Vagina (tissue), 2 donors: ENCODE results near the gene NTM. TPM values are rescaled to one million over a fixed set of nuclear protein-coding genes. Genes with fewer than 3 reads are reported as not detected.

Source experiments
- DNase-seq, 2 donors: peaks; one replicate each; pipeline ENCODE4 v3.0.0-alpha.2; 2017; ENCODE audit errors: extremely low spot score in 2 of 2
- H3K27ac ChIP-seq: fragments of 200-600 bp; sonication (generic); one replicate; pipeline ENCODE4 v1.5.1; 2019
- H3K27me3 ChIP-seq: fragments of 200-600 bp; sonication (generic); one replicate; pipeline ENCODE4 v1.5.1; 2019
- H3K36me3 ChIP-seq, 2 donors: fragments of 200-600 bp; sonication (generic); one replicate each; pipeline ENCODE4 v1.5.1; 2017 to 2019
- H3K4me1 ChIP-seq: fragments of 200-600 bp; sonication (generic); one replicate; pipeline ENCODE4 v1.5.1; 2019
- H3K4me3 ChIP-seq, 2 donors: fragments of 200-600 bp; sonication (generic); 1 replicate in 1 of 2; 2 replicates in 1 of 2; pipeline ENCODE4 v1.5.1; 2016 to 2019
- H3K9me3 ChIP-seq: fragments of 200-600 bp; sonication (generic); one replicate; pipeline ENCODE4 v1.5.1; 2019
- POLR2A ChIP-seq, 2 donors: fragments of 450-650 bp; IDR thresholded peaks; one replicate each; pipeline ENCODE4 v1.6.1; 2017; ENCODE audit warnings: antibody characterized with exemption in 2 of 2, mild to moderate bottlenecking in 2 of 2, moderate library complexity in 2 of 2
- POLR2AphosphoS5 ChIP-seq, 2 donors: sonication (generic); formaldehyde crosslinking; IDR thresholded peaks; one replicate each; pipeline ENCODE4 v1.9.0; 2017; ENCODE audit warnings: antibody characterized with exemption in 2 of 2, mild to moderate bottlenecking in 2 of 2, low read depth in 1 of 2; ENCODE audit not compliant: insufficient read depth in 1 of 2
- intact Hi-C: fragments of 100-400 bp; cut with DNase I; formaldehyde crosslinking; loops from one replicate; pipeline ENCODE4 v1.15.1; 2023
- total RNA-seq: library from RNA; depleted of rRNA; stranded (reverse); fragments of >200 nt; gene quantifications from one replicate; pipeline ENCODE4 v1.2.3, GENCODE V29; 2016
- TF ChIP-seq, protein P1 (sequence below), 3 experiments: fragments of 450-650 bp in 2 of 3; fragments of 200-600 bp in 1 of 3; sonication (generic) in 1 of 3; IDR thresholded peaks; one replicate each; pipeline ENCODE4 v1.5.1; 2017 to 2019; ENCODE audit warnings: antibody characterized with exemption in 3 of 3, mild to moderate bottlenecking in 2 of 3, moderate library complexity in 2 of 3

NTM gene
- total RNA-seq, 1 donor from 2014 or later, result 4.2 TPM

DNA sequence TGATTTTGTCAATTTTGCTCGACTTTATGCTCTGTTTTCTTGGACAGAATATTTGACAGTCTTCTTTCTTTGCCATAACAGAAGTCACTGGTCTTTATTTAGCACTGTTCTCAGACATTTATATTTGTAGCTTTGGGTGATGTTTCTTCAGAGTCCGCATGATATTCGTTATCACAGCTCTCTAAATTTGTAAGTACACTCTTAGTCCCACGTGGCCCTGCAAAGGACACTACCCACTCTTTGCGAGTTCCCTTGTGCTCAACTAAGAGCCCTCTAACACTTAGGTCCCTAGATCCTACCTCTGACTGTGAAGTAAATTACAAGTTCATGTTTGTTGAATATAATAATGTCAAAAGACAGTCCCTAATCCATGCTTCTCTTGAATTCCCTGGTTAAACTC lies 651.9 kb downstream of the NTM start:
- no peaks in the 10 kb centered on the region for H3K36me3 ChIP-seq
- no peaks in the 10 kb centered on the region for H3K4me1 ChIP-seq
- H3K27me3 ChIP-seq, result no peaks in the 10 kb centered on the region
- no peak overlapping the region for H3K27ac ChIP-seq
- no peaks in the 10 kb centered on the region for H3K9me3 ChIP-seq
- DNase-seq, result no peak
- H3K4me3 ChIP-seq, result no peak overlapping the region
- intact Hi-C loops, result no loop called here
- no peak for TF ChIP-seq POLR2AphosphoS5 (IDR thresholded peaks at IDR 0.05; ENCODE audit: insufficient read depth in 1 of 2, low read depth in 1 of 2)
- TF ChIP-seq POLR2A (IDR thresholded peaks at IDR 0.05), result no peak
- TF ChIP-seq, protein P1, sequence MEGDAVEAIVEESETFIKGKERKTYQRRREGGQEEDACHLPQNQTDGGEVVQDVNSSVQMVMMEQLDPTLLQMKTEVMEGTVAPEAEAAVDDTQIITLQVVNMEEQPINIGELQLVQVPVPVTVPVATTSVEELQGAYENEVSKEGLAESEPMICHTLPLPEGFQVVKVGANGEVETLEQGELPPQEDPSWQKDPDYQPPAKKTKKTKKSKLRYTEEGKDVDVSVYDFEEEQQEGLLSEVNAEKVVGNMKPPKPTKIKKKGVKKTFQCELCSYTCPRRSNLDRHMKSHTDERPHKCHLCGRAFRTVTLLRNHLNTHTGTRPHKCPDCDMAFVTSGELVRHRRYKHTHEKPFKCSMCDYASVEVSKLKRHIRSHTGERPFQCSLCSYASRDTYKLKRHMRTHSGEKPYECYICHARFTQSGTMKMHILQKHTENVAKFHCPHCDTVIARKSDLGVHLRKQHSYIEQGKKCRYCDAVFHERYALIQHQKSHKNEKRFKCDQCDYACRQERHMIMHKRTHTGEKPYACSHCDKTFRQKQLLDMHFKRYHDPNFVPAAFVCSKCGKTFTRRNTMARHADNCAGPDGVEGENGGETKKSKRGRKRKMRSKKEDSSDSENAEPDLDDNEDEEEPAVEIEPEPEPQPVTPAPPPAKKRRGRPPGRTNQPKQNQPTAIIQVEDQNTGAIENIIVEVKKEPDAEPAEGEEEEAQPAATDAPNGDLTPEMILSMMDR (IDR thresholded peaks at IDR 0.05), result no peak

DNA sequence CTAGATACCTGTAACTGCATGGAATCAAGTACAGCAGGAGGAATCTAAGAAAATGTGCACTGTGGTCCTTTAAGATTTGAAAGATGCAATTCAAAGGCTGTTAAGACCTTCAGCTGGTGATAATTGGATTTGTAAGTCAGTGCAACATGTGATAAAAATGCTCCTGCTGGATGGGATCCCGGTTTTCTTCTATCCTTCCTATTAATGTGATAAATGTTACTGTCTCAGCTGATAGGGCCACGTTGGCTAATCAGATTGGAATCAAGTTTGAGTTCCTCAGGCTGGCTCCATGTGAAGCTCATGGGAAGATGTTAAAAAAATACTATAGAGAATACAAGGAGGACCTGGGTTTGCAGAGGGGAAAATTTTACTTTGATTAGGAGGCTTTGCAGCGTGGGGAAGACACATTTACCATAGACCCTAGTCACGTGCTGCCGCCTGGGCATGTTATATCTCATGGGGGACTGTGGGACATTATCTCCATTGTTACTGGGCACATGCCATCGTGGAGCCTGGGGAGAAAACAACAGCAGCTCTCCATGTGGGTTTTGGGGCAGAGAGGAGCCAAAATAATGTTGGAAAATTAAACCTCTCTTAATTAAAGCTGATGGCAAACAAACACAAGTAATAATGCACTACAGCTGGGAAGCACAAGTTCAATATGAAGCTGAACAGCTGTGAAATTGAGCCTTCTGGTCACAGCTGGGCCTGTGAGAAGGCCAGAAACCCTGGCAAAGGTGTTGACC lies 652.5 kb downstream of the NTM start:
- TF ChIP-seq, protein P1 (IDR thresholded peaks at IDR 0.05), result no peak
- TF ChIP-seq POLR2A (IDR thresholded peaks at IDR 0.05) (no peak), POLR2AphosphoS5 (IDR thresholded peaks at IDR 0.05; ENCODE audit: insufficient read depth in 1 of 2, low read depth in 1 of 2) (no peak)
- no peak overlapping the region for H3K27ac ChIP-seq
- H3K36me3 ChIP-seq, result no peaks in the 10 kb centered on the region
- intact Hi-C loops, result no loop called here
- no peaks in the 10 kb centered on the region for H3K9me3 ChIP-seq
- DNase-seq, result no peak
- no peaks in the 10 kb centered on the region for H3K4me1 ChIP-seq
- no peak overlapping the region for H3K4me3 ChIP-seq
- H3K27me3 ChIP-seq, result no peaks in the 10 kb centered on the region

DNA sequence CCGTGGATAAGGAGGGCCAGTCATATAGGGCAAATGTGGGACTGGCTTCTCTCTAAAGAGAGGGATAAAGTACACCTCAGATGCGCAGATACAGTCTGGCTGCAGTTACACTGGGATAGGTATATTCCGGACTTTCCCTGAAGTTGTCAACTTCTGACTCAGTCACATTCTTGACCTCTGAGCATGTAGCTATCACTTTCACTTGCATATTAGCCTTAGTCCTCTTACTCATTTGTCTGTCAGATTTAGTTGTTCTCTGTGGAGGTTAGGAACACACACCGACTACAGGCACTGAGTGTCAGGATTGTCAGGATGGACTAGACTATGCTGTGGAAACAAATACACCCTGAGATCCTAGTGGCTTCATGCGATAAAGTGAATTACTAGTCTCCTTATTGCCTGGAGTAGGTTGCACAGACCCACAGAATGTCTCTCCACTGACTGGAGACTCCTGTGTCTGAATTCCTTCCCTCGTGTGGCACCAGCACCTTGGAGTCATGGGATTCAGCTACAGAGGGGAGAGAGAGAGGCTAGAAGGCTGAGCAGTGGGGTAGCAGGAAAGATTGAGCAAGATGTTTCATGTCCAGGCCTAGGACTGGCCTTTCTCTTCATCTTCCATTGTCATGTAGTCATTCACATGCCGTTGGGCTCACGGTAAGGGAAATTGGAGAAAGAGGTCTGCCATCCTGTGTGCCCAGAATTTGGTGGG lies 654.3 kb downstream of the NTM start:
- intact Hi-C loops, result no loop called here
- DNase-seq, result no peak

DNA sequence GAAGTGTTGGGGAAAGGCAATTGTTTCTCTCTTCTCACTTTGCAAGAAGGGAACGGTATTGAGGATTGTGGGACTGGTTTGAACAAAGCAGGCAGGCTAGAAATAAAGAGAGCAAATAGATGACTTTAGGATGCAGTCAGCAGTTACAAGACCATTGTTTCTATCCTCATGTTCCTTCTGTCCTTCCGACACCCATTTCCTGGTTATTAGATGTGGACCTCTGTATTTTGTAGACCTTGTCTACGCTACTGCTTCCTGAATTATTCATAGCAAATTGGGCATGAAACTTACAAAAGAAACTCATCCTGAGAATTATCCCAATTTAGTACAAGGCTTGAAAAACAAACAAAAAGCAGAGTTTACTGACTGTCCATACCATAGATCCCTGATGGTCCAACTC lies 656.3 kb downstream of the NTM start:
- intact Hi-C loops, result no loop called here
- no peak overlapping the region for H3K27ac ChIP-seq
- DNase-seq, result no peak
- H3K4me1 ChIP-seq, result no peaks in the 10 kb centered on the region
- TF ChIP-seq POLR2A (IDR thresholded peaks at IDR 0.05), result no peak
- TF ChIP-seq POLR2AphosphoS5 (IDR thresholded peaks at IDR 0.05; ENCODE audit: insufficient read depth in 1 of 2, low read depth in 1 of 2), result no peak
- TF ChIP-seq, protein P1 (IDR thresholded peaks at IDR 0.05), result no peak
- H3K4me3 ChIP-seq, result no peak overlapping the region
- no peaks in the 10 kb centered on the region for H3K9me3 ChIP-seq
- H3K27me3 ChIP-seq, result no peaks in the 10 kb centered on the region
- no peaks in the 10 kb centered on the region for H3K36me3 ChIP-seq

More for the DNA sequence above, 654.3 kb downstream of the NTM start:
- H3K27me3 ChIP-seq, result no peaks in the 10 kb centered on the region
- no peak overlapping the region for H3K27ac ChIP-seq
- H3K4me3 ChIP-seq, result no peak overlapping the region
- no peaks in the 10 kb centered on the region for H3K4me1 ChIP-seq
- no peaks in the 10 kb centered on the region for H3K36me3 ChIP-seq
- no peak for TF ChIP-seq POLR2AphosphoS5 (IDR thresholded peaks at IDR 0.05; ENCODE audit: insufficient read depth in 1 of 2, low read depth in 1 of 2)
- no peak for TF ChIP-seq POLR2A (IDR thresholded peaks at IDR 0.05)
- TF ChIP-seq, protein P1 (IDR thresholded peaks at IDR 0.05), result no peak
- no peaks in the 10 kb centered on the region for H3K9me3 ChIP-seq
